ENCODE data around the gene TPMT. TPM values are rescaled to one million over a fixed set of nuclear protein-coding genes. Genes with fewer than 3 reads are reported as not detected.
"Not testable (repeated sequence)": the region's sequence is repeated elsewhere in the genome, so short reads cannot be mapped to it uniquely, and the experiment has no call there.

Gene TPMT
- polyA plus RNA-seq (ENCODE audit: insufficient read length in 4 of 4) = 10 to 100 TPM in 3 of 4 donors, 1 to 10 TPM in 1; 6.3 to 28.9 (median 25.1) TPM

DNA sequence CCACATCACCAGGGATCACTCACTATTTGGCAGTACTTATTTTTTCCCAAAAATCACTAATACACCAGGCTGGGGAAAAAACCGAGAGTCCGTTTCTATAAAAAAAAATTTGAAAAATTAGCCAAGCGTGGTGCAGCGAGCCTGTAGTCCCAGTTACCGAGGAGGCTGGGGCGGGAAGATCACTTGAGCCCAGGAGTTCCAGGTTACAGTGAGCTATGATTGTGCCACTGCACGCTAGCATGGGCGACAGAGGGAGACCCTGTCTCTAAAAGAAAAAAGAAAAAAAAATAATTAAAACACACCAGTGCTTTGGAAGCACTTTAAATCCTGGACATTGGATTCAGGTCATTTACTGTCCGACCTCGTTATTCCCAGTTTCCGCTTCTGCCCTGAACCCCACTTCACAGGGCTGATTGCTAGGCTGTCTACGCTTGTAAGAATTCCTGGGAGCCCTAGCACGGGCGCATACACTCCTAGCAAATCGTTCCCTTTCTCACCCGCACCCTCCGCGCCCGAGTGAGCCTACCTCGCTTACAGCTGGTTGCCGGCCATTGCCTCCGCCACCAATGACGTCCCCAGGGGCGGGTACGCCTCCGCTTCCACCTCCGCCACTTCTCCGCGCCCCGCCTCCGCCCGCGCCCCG lies at the start of gene TPMT:
Gene TPMT (minus strand): TSS at position 571 of the 643 bp plus-strand sequence. CDS start 5,950 bp downstream, outside the sequence.
- peak in 1 of 4 donors; percentile 21 for DNase-seq (ENCODE audit: low read depth in 4 of 4, low spot score in 3 of 4)

GRCh38 chr6:18203786-18204185 lies 48.9 kb upstream of the TPMT start:
- no peak for DNase-seq (ENCODE audit: low read depth in 4 of 4, low spot score in 3 of 4)

- DNase-seq (ENCODE audit: low read depth in 4 of 4, low spot score in 3 of 4) = no peak
Observed at GRCh38 chr6:18192026-18192425, 37.1 kb upstream of the TPMT start.

DNA sequence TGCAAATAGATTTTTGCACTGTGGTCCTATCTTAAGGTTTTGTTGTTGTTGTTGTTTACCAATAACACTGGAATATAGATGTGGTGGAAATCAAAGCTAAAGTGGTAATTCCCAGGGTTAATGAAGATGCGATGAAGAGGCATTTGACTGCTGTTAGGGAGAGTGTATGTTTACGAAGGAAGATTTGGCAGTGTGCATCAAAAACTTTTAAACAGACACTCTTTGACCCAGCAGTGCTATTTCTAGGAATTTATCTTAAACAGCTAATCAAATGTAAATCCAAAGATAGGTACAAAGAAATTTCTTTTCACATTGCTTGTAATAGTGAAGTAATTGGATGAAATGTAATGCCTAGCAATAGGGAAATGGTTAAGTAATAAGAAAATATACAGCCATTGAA lies 34.3 kb upstream of the TPMT start:
- no peak for DNase-seq (ENCODE audit: low read depth in 4 of 4, low spot score in 3 of 4)

DNA sequence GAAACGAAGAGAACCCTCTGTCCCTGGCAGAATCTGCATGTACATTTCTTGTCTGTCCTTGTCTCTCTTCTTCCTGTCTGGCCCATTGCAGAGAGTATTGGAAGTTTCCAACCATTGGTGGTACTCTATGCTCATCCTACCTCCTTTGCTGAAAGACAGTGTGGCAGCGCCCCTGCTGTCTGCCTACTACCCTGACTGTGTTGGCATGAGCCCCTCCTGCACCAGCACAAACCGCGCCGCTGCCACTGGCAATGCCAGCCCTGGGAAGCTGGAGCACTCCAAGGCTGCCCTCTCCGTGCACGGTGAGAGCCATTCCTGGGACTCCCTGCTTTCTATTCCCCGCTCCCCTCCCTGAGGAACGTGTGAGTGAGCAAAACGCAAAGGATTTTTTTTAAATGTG lies 32.8 kb upstream of the TPMT start:
- DNase-seq (ENCODE audit: low read depth in 4 of 4, low spot score in 3 of 4) = no peak

GRCh38 chr6:18186540-18187250 lies 31.8 kb upstream of the TPMT start:
- no peak for DNase-seq (ENCODE audit: low read depth in 4 of 4, low spot score in 3 of 4)

DNA sequence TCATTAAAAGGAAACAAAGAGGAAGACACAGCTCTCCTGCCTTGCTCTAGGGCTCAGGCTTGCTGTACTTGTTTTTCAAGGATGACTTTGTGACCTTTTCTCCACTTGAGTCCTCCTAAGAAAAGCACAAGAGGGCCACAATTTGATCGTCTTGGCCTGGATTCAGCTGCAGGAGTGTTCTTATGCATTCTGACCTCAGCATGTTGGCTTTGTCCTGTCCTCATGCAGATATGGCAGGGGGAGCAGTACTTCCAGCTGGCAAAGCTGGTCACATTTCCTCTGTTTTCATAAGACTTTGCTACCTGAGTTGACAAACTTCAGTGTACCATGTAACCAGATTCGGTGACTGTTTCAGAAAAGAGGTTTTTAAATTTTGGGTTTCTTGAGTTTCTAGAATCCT lies 31.2 kb upstream of the TPMT start:
- DNase-seq (ENCODE audit: low read depth in 4 of 4, low spot score in 3 of 4) = no peak

DNA sequence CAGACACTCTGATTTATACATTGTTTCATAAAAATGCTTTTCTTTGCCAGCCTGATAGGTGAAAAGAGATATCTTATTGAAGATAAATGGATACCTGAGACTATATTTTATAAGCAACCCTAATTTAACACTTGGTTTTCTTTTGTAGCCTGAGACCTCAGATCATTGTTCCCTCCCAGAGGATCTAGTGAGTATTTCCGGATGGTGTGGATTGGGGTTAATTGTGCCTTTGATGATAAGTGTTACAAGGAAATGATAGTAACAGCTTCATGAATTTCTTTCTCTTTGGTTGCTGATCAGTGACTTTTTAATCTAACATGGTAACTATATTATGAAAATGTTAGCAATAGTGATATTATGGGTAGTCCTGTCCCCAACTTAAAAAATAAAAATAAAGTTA lies 30.7 kb upstream of the TPMT start:
- no peak for DNase-seq (ENCODE audit: low read depth in 4 of 4, low spot score in 3 of 4)

- peak in 2 of 4 donors; percentile 11 to 12 for DNase-seq (ENCODE audit: low read depth in 4 of 4, low spot score in 3 of 4)
Observed at GRCh38 chr6:18183766-18184165, 28.9 kb upstream of the TPMT start.

GRCh38 chr6:18182568-18182967 lies 27.7 kb upstream of the TPMT start:
- DNase-seq (ENCODE audit: low read depth in 4 of 4, low spot score in 3 of 4) = no peak

DNA sequence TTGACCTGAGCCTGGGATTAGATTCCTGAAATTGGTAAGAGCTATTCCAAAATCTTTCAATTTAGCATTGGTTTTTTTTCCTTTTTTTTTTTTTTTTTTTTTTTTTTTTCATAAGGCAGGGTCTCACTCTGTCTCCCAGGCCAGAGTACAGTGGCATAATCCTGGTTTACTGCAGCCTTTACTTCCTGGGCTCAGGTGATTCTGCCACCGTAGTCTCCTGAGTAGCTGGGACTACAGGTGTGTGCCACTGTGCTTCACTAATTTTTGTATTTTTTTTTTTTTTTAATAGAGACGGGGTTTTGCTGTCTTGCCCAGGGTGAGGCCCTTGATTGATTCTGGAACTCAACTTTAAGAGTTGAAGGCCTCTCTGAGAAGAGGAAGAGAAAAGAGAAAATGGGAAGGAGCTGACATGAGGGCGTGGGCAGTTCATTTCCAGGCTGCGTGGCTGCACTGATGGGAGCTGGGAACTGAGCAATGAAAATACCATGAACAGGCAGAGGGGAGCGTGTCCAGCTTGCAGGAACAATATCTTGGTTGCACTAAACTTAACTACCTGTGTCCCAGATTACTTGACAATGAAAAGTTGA lies 25.0 kb upstream of the TPMT start:
- DNase-seq (ENCODE audit: low read depth in 4 of 4, low spot score in 3 of 4) = no peak

- DNase-seq (ENCODE audit: low read depth in 4 of 4, low spot score in 3 of 4) = no peak
Observed at GRCh38 chr6:18178960-18179615, 24.2 kb upstream of the TPMT start.

DNA sequence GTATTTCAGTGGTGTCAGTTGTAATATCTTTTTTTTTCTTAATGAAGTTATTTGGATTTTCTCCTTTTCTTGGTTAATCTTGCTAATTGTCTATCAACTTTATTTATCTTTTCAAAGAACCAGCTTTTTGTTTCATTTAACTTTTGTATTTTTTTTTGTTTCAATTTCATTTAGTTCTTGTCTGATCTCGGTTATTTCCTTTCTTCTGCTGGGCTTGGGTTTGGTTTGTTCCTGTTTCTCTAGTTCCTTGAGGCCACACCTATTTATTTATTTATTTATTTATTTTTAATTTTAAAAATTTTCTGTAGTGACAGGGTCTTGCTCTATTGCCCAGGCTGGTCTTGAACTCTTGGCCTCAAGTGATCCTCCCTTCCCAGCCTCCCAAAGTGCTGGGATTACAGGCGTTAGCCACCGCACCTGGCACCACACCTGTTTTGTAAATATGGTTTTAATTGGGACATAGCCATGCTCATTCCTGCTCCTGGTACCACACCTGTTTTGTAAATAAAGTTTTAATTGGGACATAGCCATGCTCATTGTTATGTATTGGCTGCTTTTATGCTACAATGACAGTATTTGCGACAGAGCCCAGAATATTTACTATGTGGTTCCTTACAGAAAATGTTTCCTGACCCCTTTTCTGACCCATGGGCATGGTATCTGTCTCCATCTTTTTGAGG lies 22.5 kb upstream of the TPMT start:
- no peak for DNase-seq (ENCODE audit: low read depth in 4 of 4, low spot score in 3 of 4)

DNA sequence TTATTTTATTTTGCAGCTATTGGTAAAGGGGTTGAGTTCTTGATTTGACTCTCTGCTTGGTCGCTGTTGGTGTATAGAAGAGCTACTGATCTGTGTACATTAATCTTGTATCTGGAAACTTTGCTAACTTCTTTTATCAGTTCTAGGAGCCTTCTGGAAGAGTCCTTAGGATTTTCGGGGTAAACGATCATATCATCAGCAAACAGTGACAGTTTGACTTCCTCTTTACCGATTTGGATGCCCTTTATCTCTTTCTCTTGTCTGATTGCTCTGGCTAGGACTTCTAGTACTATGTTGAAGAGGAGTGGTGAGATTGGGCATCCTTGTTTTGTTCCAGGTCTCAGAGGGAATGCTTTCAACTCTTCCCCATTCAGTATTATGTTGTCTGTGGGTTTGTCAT lies 21.3 kb upstream of the TPMT start:
- DNase-seq (ENCODE audit: low read depth in 4 of 4, low spot score in 3 of 4) = not testable (repeated sequence)

DNA sequence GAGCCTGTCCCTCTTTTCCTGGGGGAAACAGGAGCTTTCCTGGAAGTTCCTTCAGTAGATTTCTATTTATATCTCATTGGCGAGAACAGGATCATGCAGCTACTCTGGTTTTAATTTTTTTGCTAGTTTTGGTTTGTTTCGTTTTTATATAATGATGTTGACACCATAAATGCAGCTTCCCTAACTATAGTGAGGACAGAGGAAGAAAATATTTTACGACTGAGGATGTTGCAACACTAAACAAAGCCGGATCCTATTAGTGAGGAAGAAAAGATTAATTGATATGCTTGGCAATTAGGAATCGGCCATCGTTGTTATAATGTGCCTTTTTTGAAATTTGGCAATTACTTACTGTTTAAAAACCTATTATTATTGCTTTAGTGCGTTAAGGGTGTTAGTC lies 17.0 kb upstream of the TPMT start:
- no peak for DNase-seq (ENCODE audit: low read depth in 4 of 4, low spot score in 3 of 4)

GRCh38 chr6:18168264-18168663 lies 13.4 kb upstream of the TPMT start:
- DNase-seq (ENCODE audit: low read depth in 4 of 4, low spot score in 3 of 4) = no peak

DNA sequence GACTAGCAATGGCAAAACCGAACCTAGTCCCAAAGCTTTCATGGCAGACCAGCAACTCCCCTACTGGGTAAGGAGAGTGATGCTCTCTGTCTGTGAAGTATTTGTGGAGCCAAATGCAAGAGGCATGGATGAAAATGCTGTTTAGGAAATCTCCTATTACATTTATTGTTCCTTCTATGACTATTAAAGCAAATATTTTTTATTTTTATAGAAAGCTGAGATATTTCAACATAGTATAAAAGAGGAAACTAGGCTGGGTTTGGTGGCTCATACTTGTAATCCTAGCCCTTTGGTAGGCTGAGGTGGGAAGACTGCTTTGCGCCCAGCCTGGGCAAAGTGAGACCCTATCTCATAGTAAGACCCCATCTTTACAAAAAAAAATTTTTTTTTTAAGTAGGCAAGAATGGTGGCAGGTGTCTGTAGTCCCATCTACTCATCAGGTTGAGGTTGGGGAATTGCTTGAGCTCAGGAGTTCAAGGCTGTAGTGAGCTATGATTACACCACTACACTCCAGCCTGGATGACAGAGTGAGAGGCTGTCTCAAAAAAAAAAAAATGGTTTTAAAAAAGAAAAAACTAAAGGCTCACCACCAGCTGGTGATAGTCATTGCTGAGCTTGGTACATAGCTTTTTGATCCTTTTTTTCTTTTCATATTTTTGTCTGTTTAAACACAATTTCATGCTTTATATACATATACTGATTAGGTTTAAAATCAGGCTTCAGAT lies 11.6 kb upstream of the TPMT start:
- no peak for DNase-seq (ENCODE audit: low read depth in 4 of 4, low spot score in 3 of 4)

DNA sequence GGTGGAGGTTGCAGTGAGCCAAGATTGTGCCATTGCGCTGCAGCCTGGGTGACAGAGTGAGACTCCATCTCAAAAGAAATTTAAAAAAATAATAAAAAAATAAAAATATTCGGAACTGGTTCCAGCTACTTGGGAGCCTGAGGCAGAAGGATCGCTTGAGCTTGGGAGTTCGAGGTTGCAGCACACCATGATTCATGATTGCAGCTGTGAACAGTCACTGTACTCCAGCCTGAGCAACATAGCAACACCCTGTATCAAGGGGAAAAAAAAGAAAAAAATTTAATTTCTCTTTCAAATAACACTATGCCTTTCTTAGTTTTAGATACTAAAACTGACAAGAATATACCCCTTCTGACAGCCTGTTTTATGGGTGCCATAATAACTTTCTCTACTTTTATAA lies 10.9 kb upstream of the TPMT start:
- no peak for DNase-seq (ENCODE audit: low read depth in 4 of 4, low spot score in 3 of 4)

DNA sequence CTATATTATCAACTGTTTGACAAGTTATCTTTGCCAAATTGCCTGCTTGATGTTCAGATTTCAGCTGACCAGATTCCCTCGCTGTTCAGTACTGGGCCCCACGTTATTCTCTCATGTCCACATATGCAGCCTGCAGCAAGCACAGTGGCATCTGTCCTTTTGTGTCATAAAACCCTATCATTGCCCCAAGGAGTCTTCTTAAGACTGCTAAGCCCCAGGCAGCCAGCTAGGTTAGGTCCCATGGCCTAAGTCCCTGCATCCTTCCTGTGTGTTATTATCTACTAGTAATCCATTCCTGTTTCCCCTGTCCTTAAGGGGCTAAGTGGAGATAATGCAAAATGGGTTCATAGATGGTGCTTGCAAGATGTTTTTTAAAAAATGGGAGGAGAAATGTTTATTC lies 7.5 kb upstream of the TPMT start:
- no peak for DNase-seq (ENCODE audit: low read depth in 4 of 4, low spot score in 3 of 4)

- DNase-seq (ENCODE audit: low read depth in 4 of 4, low spot score in 3 of 4) = no peak
Observed at GRCh38 chr6:18161431-18161830, 6.6 kb upstream of the TPMT start.
